PC-3 (cell line): ENCODE results near the gene ZNF736.

Experiments
- CTCF ChIP-seq: fragments of 300-600 bp; sonication (generic); conservative IDR thresholded peaks from 2 replicates; pipeline ENCODE4 v1.5.1; 2017; ENCODE audit warnings: antibody characterized with exemption, low read depth, mild to moderate bottlenecking, low read length
- EZH2 ChIP-seq: fragments of 300-600 bp; sonication (generic); IDR thresholded peaks from one replicate; pipeline ENCODE4 v1.6.1; 2017; ENCODE audit warnings: antibody characterized with exemption, mild to moderate bottlenecking, low read length; ENCODE audit not compliant: unreplicated experiment

GRCh38 chr7:64313740-64314491 lies at the start of gene ZNF736:
- TF ChIP-seq CTCF (no peak), EZH2 (no peak)
